ENCODE results near the gene LRBA. TPM values are rescaled to one million over a fixed set of nuclear protein-coding genes. Genes with fewer than 3 reads are reported as not detected.

LRBA gene
- polyA plus RNA-seq, 4 donors: 14.9 to 62.2 (median 19.6) TPM

- Histone ChIP-seq H3K4me1 (ENCODE audit: control insufficient read depth in 3 of 3, insufficient read depth in 2 of 3, low read depth in 1 of 3, low read length in 2 of 3) (no peaks in the 10 kb centered on the region), H3K36me3 (ENCODE audit: control insufficient read depth in 3 of 3, insufficient read depth in 2 of 3, low read depth in 1 of 3, low read length in 3 of 3) (peaks cover 2 to 16% (median 7%) of the 10 kb centered on the region in 3 donors), H3K27ac (ENCODE audit: low read depth in 1 of 3, low read length in 2 of 3) (no peak overlapping the region), H3K4me3 (ENCODE audit: low read depth in 1 of 3, low read length in 3 of 3) (no peak overlapping the region), H3K27me3 (ENCODE audit: control insufficient read depth in 3 of 3, insufficient read depth in 3 of 3, low read length in 3 of 3) (no peaks in the 10 kb centered on the region), H3K9me3 (ENCODE audit: control insufficient read depth in 2 of 2, insufficient read depth in 1 of 2, low read depth in 1 of 2, low read length in 1 of 2) (peaks cover 0 to 4% of the 10 kb centered on the region in 2 donors)
- no peak for FAIRE-seq
- no peak for DNase-seq
- 84 to 97% (median 84%) methylated on average over 1 of the region's 1 CpG for WGBS, 3 donors
Observed at GRCh38 chr4:150268444-150268843, 746.6 kb downstream of the LRBA start.

- DNase-seq (no peak), FAIRE-seq (no peak)
- H3K9me3 ChIP-seq (ENCODE audit: control insufficient read depth in 2 of 2, insufficient read depth in 1 of 2, low read depth in 1 of 2, low read length in 1 of 2): peaks cover 0 to 2% of the 10 kb centered on the region in 2 donors
- H3K4me1 ChIP-seq (ENCODE audit: control insufficient read depth in 3 of 3, insufficient read depth in 2 of 3, low read depth in 1 of 3, low read length in 2 of 3): no peaks in the 10 kb centered on the region
- no peak overlapping the region for H3K4me3 ChIP-seq (ENCODE audit: low read depth in 1 of 3, low read length in 3 of 3)
- no peak overlapping the region for H3K27ac ChIP-seq (ENCODE audit: low read depth in 1 of 3, low read length in 2 of 3)
- H3K27me3 ChIP-seq (ENCODE audit: control insufficient read depth in 3 of 3, insufficient read depth in 3 of 3, low read length in 3 of 3): no peaks in the 10 kb centered on the region
- H3K36me3 ChIP-seq (ENCODE audit: control insufficient read depth in 3 of 3, insufficient read depth in 2 of 3, low read depth in 1 of 3, low read length in 3 of 3): peaks cover 0 to 13% (median 7%) of the 10 kb centered on the region in 3 donors
- 88 to 97% (median 94%) methylated on average over 1 of the region's 1 CpG for WGBS, 3 donors
Observed at GRCh38 chr4:150265806-150266205, 749.3 kb downstream of the LRBA start.

GRCh38 chr4:150264595-150265161 is 750.4 kb downstream of the LRBA start:
- DNase-seq (peak in 1 of 2 donors; percentile 24), FAIRE-seq (no peak)
- H3K9me3 ChIP-seq (ENCODE audit: control insufficient read depth in 2 of 2, insufficient read depth in 1 of 2, low read depth in 1 of 2, low read length in 1 of 2): no peaks in the 10 kb centered on the region
- WGBS, 3 donors: 32 to 59% (median 46%) methylated on average over 6 of the region's 6 CpGs
- no peaks in the 10 kb centered on the region for H3K4me1 ChIP-seq (ENCODE audit: control insufficient read depth in 3 of 3, insufficient read depth in 2 of 3, low read depth in 1 of 3, low read length in 2 of 3)
- no peak overlapping the region for H3K4me3 ChIP-seq (ENCODE audit: low read depth in 1 of 3, low read length in 3 of 3)
- H3K27ac ChIP-seq (ENCODE audit: low read depth in 1 of 3, low read length in 2 of 3): no peak overlapping the region
- no peaks in the 10 kb centered on the region for H3K27me3 ChIP-seq (ENCODE audit: control insufficient read depth in 3 of 3, insufficient read depth in 3 of 3, low read length in 3 of 3)
- H3K36me3 ChIP-seq (ENCODE audit: control insufficient read depth in 3 of 3, insufficient read depth in 2 of 3, low read depth in 1 of 3, low read length in 3 of 3): peaks cover 0 to 15% (median 7%) of the 10 kb centered on the region in 3 donors

DNA sequence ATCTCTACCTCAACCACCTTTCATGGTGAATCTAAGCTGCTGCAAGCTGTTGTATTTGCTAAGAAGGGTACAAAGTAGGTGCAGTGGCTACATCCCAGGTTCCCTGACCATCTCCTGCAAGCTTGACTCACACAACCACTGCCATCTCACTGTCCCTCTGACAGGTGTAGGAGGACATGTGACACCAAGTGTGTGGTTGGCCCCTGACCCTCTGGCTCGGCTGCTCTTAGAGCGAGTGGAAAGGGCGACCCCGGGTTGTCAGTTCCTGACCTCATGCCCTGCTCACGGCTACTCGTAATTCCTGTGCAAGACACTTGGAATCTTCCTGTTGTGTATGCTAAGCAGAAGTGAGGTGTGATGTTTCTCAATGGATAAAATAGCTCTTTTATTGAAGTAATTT is 752.5 kb downstream of the LRBA start:
- Histone ChIP-seq H3K4me1 (ENCODE audit: control insufficient read depth in 3 of 3, insufficient read depth in 2 of 3, low read depth in 1 of 3, low read length in 2 of 3) (peaks cover 0 to 15% (median 2%) of the 10 kb centered on the region in 3 donors), H3K4me3 (ENCODE audit: low read depth in 1 of 3, low read length in 3 of 3) (no peak overlapping the region), H3K9me3 (ENCODE audit: control insufficient read depth in 2 of 2, insufficient read depth in 1 of 2, low read depth in 1 of 2, low read length in 1 of 2) (no peaks in the 10 kb centered on the region), H3K27me3 (ENCODE audit: control insufficient read depth in 3 of 3, insufficient read depth in 3 of 3, low read length in 3 of 3) (no peaks in the 10 kb centered on the region), H3K27ac (ENCODE audit: low read depth in 1 of 3, low read length in 2 of 3) (no peak overlapping the region), H3K36me3 (ENCODE audit: control insufficient read depth in 3 of 3, insufficient read depth in 2 of 3, low read depth in 1 of 3, low read length in 3 of 3) (peaks cover 0 to 18% (median 7%) of the 10 kb centered on the region in 3 donors)
- WGBS, 3 donors: 91 to 97% (median 94%) methylated on average over 6 of the region's 6 CpGs
- DNase-seq (no peak), FAIRE-seq (no peak)

- FAIRE-seq: no peak
- no peak for DNase-seq
- H3K4me1 ChIP-seq (ENCODE audit: control insufficient read depth in 3 of 3, insufficient read depth in 2 of 3, low read depth in 1 of 3, low read length in 2 of 3): peaks cover 2 to 24% (median 2%) of the 10 kb centered on the region in 3 donors
Observed at GRCh38 chr4:150261571-150261970, 753.5 kb downstream of the LRBA start.

DNA sequence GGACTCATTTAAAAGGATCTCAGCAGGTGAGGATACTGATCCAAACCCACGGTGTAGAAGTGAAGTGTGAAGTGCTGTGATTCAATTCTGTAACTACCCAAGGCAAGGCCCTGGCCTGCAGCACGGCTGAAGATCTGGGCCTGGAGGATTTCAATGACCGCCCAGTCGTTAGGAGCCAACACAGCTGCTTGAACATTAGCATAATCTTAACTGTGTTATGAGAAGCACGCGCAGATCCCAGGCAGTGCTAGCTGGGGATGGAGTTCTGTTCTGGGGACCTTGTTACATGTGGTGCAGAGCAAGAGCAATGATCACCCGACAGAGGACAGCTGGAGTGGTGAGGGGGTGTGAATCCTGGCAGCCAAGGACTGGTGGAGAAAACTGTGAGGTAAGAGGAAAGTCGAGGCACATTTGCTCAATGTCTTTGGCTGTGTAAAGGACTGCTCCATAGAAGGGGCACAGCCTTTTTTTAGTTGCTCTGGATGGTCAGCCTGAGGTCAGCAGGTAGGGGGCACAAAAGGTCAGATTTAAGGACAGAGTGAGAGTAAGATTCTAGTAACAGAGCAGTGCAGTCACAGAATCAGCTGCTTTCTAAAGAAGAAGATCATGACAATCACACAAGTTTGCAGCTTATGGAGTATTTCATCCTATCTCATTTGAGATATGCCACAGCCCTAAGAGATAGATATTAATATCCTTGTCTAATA is 755.1 kb downstream of the LRBA start:
- 70 to 85% (median 79%) methylated on average over 8 of the region's 8 CpGs for WGBS, 3 donors
- FAIRE-seq (no peak), DNase-seq (peak in 1 of 2 donors; percentile 18)
- Histone ChIP-seq H3K4me1 (ENCODE audit: control insufficient read depth in 3 of 3, insufficient read depth in 2 of 3, low read depth in 1 of 3, low read length in 2 of 3) (peaks cover 3 to 38% (median 10%) of the 10 kb centered on the region in 3 donors), H3K27me3 (ENCODE audit: control insufficient read depth in 3 of 3, insufficient read depth in 3 of 3, low read length in 3 of 3) (no peaks in the 10 kb centered on the region), H3K36me3 (ENCODE audit: control insufficient read depth in 3 of 3, insufficient read depth in 2 of 3, low read depth in 1 of 3, low read length in 3 of 3) (peaks cover 0 to 18% (median 0%) of the 10 kb centered on the region in 3 donors), H3K4me3 (ENCODE audit: low read depth in 1 of 3, low read length in 3 of 3) (no peak overlapping the region), H3K9me3 (ENCODE audit: control insufficient read depth in 2 of 2, insufficient read depth in 1 of 2, low read depth in 1 of 2, low read length in 1 of 2) (no peaks in the 10 kb centered on the region), H3K27ac (ENCODE audit: low read depth in 1 of 3, low read length in 2 of 3) (peak overlapping the region in 2 of 3 donors; percentile 8 to 11)

More at GRCh38 chr4:150261571-150261970, 753.5 kb downstream of the LRBA start:
- Histone ChIP-seq H3K27me3 (ENCODE audit: control insufficient read depth in 3 of 3, insufficient read depth in 3 of 3, low read length in 3 of 3) (no peaks in the 10 kb centered on the region), H3K36me3 (ENCODE audit: control insufficient read depth in 3 of 3, insufficient read depth in 2 of 3, low read depth in 1 of 3, low read length in 3 of 3) (peaks cover 0 to 18% (median 7%) of the 10 kb centered on the region in 3 donors), H3K27ac (ENCODE audit: low read depth in 1 of 3, low read length in 2 of 3) (no peak overlapping the region), H3K4me3 (ENCODE audit: low read depth in 1 of 3, low read length in 3 of 3) (no peak overlapping the region), H3K9me3 (ENCODE audit: control insufficient read depth in 2 of 2, insufficient read depth in 1 of 2, low read depth in 1 of 2, low read length in 1 of 2) (no peaks in the 10 kb centered on the region)
- 91 to 100% (median 94%) methylated on average over 2 of the region's 2 CpGs for WGBS, 3 donors

DNA sequence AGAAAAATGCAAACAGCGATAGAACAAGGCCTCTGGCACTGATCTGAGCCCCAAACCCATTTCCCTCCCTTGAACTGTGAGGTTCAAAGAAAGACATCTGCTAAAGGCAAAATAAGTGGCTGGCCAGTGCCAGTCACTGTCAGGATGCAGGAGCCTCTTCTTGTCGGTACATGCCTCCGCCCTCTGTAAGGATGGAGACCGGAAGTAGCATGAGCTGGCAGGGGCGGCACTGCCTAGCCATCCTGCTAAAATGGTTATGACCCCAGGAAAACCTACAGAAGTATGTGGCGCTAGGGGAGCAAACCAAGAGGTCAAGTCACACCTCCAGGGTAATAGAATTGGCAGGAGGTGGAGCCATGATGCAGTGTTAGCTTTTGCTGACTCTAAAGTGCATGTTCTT is 756.5 kb downstream of the LRBA start:
- 88 to 93% (median 89%) methylated on average over 6 of the region's 6 CpGs for WGBS, 3 donors
- no peak for FAIRE-seq
- H3K4me3 ChIP-seq (ENCODE audit: low read depth in 1 of 3, low read length in 3 of 3): no peak overlapping the region

DNA sequence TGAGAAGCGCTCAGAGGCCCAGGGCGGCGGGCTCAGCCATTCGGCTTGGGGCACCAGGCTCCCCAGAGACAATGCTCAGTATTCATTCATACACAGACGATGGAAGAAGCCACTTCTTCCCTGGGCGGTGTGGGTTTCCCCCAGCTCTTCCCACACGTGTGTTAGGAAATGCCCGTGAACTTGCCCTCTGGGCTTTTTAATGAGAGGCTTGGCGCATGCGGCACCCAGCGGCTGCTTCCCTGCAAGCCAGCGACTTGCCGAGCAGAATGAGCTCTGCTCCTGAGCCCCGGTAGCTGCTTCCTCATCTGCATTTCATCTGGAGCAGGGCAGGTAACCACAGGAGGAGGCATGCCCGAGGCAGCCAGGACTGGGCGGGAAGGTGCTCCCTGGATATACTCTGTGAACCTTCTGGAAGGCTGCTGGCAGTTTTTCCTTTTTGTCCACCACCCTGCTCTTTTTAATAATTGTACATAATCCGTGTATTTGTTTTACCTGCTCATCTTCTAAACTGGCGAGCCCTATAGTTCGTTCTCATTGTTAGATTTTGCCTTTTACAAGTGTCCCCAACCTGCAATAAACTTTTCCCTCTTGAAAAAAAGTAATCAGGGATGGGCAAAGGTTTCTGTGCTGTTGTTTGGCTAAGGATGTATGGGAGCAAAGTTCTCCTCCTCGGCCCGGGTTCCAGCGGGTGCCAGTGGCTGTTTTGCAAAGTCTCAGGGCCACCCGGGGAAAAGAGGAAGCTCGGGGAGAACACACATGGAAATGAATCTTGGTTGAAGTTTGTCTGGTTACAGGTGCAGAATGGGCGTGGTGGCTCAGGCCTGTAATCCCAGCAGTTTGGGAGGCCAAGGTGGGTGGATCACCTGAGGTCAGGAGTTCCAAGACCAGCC is 758.0 kb downstream of the LRBA start:
- WGBS, 3 donors: 19 to 63% (median 42%) methylated on average over 25 of the region's 25 CpGs
- H3K36me3 ChIP-seq (ENCODE audit: control insufficient read depth in 3 of 3, insufficient read depth in 2 of 3, low read depth in 1 of 3, low read length in 3 of 3): peaks cover 0 to 19% (median 0%) of the 10 kb centered on the region in 3 donors
- no peak overlapping the region for H3K4me3 ChIP-seq (ENCODE audit: low read depth in 1 of 3, low read length in 3 of 3)
- H3K9me3 ChIP-seq (ENCODE audit: control insufficient read depth in 2 of 2, insufficient read depth in 1 of 2, low read depth in 1 of 2, low read length in 1 of 2): peaks cover 0 to 6% of the 10 kb centered on the region in 2 donors
- no peaks in the 10 kb centered on the region for H3K27me3 ChIP-seq (ENCODE audit: control insufficient read depth in 3 of 3, insufficient read depth in 3 of 3, low read length in 3 of 3)
- DNase-seq: peak; percentile 78 to 89
- peaks cover 3 to 53% (median 10%) of the 10 kb centered on the region in 3 donors for H3K4me1 ChIP-seq (ENCODE audit: control insufficient read depth in 3 of 3, insufficient read depth in 2 of 3, low read depth in 1 of 3, low read length in 2 of 3)
- H3K27ac ChIP-seq (ENCODE audit: low read depth in 1 of 3, low read length in 2 of 3): peak overlapping the region; percentile 74 to 79 (median 77)
- no peak for FAIRE-seq

More for the DNA sequence above, 756.5 kb downstream of the LRBA start:
- no peaks in the 10 kb centered on the region for H3K27me3 ChIP-seq (ENCODE audit: control insufficient read depth in 3 of 3, insufficient read depth in 3 of 3, low read length in 3 of 3)
- peaks cover 3 to 46% (median 10%) of the 10 kb centered on the region in 3 donors for H3K4me1 ChIP-seq (ENCODE audit: control insufficient read depth in 3 of 3, insufficient read depth in 2 of 3, low read depth in 1 of 3, low read length in 2 of 3)
- H3K9me3 ChIP-seq (ENCODE audit: control insufficient read depth in 2 of 2, insufficient read depth in 1 of 2, low read depth in 1 of 2, low read length in 1 of 2): peaks cover 0 to 4% of the 10 kb centered on the region in 2 donors
- H3K36me3 ChIP-seq (ENCODE audit: control insufficient read depth in 3 of 3, insufficient read depth in 2 of 3, low read depth in 1 of 3, low read length in 3 of 3): peaks cover 0 to 22% (median 0%) of the 10 kb centered on the region in 3 donors
- DNase-seq: peak in 1 of 2 donors; percentile 19
- no peak overlapping the region for H3K27ac ChIP-seq (ENCODE audit: low read depth in 1 of 3, low read length in 2 of 3)
